ENCODE data around the gene MRPL52. TPM values are rescaled to one million over a fixed set of nuclear protein-coding genes. Genes with fewer than 3 reads are reported as not detected.

Gene MRPL52
- total and polyA plus RNA-seq, 2 of the 13 experiments (the other 11 are each of a cell fraction or from before 2014, with no cell fraction given), result 118 to 329 TPM

- TF ChIP-seq BCLAF1 (IDR thresholded peaks at IDR 0.05), result no peak
- no peak for TF ChIP-seq IRX3 (CRISPR knock-in tag; IDR thresholded peaks at IDR 0.05; ENCODE audit: borderline replicate concordance, low read depth)
- TF ChIP-seq ZMAT5 (CRISPR knock-in tag; IDR thresholded peaks at IDR 0.05; ENCODE audit: borderline replicate concordance, low read depth), result no peak
- TF ChIP-seq SMARCC2 (IDR thresholded peaks at IDR 0.05), result no peak
- no peak for TF ChIP-seq CBX1 (IDR thresholded peaks at IDR 0.05; ENCODE audit: low read depth)
- TF ChIP-seq TFDP1 (CRISPR knock-in tag; IDR thresholded peaks at IDR 0.05; ENCODE audit: borderline replicate concordance), result no peak
- TF ChIP-seq BCL6 (CRISPR knock-in tag; IDR thresholded peaks at IDR 0.05), result no peak
- TF ChIP-seq SCMH1 (CRISPR knock-in tag; IDR thresholded peaks at IDR 0.05; ENCODE audit: borderline replicate concordance), result no peak
- no peak for TF ChIP-seq HES4 (CRISPR knock-in tag; IDR thresholded peaks at IDR 0.05; ENCODE audit: borderline replicate concordance)
- TF ChIP-seq PRMT3 (CRISPR knock-in tag; IDR thresholded peaks at IDR 0.05; ENCODE audit: borderline replicate concordance, low read depth), result no peak
- TF ChIP-seq ZNF607 (CRISPR knock-in tag; IDR thresholded peaks at IDR 0.05; ENCODE audit: borderline replicate concordance), result no peak
- peak; percentile 79; the same call in 1 of the 2 replicates for TF ChIP-seq ZKSCAN5 (CRISPR knock-in tag; IDR thresholded peaks at IDR 0.05)
- TF ChIP-seq ZNF20 (CRISPR knock-in tag; IDR thresholded peaks at IDR 0.05), result no peak
- no peak for TF ChIP-seq NKX3-1 (CRISPR knock-in tag; IDR thresholded peaks at IDR 0.05)
- no peak for TF ChIP-seq SKI (IDR thresholded peaks at IDR 0.05; ENCODE audit: partially characterized antibody)
- no peak for TF ChIP-seq ZC3H13 (CRISPR knock-in tag; IDR thresholded peaks at IDR 0.05)
- TF ChIP-seq ZNF407 (CRISPR knock-in tag; IDR thresholded peaks at IDR 0.05; ENCODE audit: not compliant biosample characterization), result no peak
Measured at GRCh38 chr14:22814941-22815713, 14.6 kb upstream of the MRPL52 start, which contains the start of gene SLC7A7 (continued).

Data from HepG2 (cell line).